ENCODE data around the gene PHAF1. TPM values are rescaled to one million over a fixed set of nuclear protein-coding genes. Genes with fewer than 3 reads are reported as not detected.

The PHAF1 gene
- total and polyA plus RNA-seq, 9 of the 15 experiments (the other 6 are each of a cell fraction or from before 2014, with no cell fraction given): 5.1 to 25.4 (median 13.8) TPM

GRCh38 chr16:67191995-67192681 is 82.4 kb downstream of the PHAF1 start, which contains the start of gene E2F4 (continued):
- TF ChIP-seq PRDM10 (IDR thresholded peaks at IDR 0.05; ENCODE audit: partially characterized antibody) (no peak), BACH1 (tag; IDR thresholded peaks at IDR 0.05) (no peak), HES1 (IDR thresholded peaks at IDR 0.05; ENCODE audit: low read depth) (no peak), SMC3 (conservative IDR thresholded peaks at IDR 0.05; ENCODE audit: insufficient read depth, low read depth, low read length) (peak; percentile 28; the same call in 1 of the 2 replicates), POLR2B (IDR thresholded peaks at IDR 0.05; ENCODE audit: low read depth, partially characterized antibody) (no peak), CBFB (CRISPR knock-in tag; IDR thresholded peaks at IDR 0.05) (no peak), RFX7 (CRISPR knock-in tag; IDR thresholded peaks at IDR 0.05) (no peak), ZNF232 (CRISPR knock-in tag; IDR thresholded peaks at IDR 0.05) (no peak), ZNF280A (IDR thresholded peaks at IDR 0.05; ENCODE audit: low read depth, partially characterized antibody) (no peak), PHF21A (IDR thresholded peaks at IDR 0.05; ENCODE audit: borderline replicate concordance, low read depth) (no peak), MAFF (IDR thresholded peaks at IDR 0.05; ENCODE audit: low read length) (no peak), ASH1L (IDR thresholded peaks at IDR 0.05; ENCODE audit: borderline replicate concordance, low read depth, partially characterized antibody) (no peak), STAT6 (CRISPR knock-in tag; IDR thresholded peaks at IDR 0.05) (no peak), ETV6 (IDR thresholded peaks at IDR 0.05; ENCODE audit: borderline replicate concordance in 1 of 2, low read depth in 2 of 2, low read length in 1 of 2) (peak; percentile 97), ETV6 (CRISPR knock-in tag; IDR thresholded peaks at IDR 0.05; ENCODE audit: borderline replicate concordance) (no peak), POLR2H (tag; IDR thresholded peaks at IDR 0.05; ENCODE audit: low read depth) (no peak), HMBOX1 (IDR thresholded peaks at IDR 0.05) (no peak), ZNF146 (CRISPR knock-in tag; IDR thresholded peaks at IDR 0.05; ENCODE audit: unreplicated experiment) (no peak), DACH1 (IDR thresholded peaks at IDR 0.05; ENCODE audit: partially characterized antibody) (no peak)

Data from K562 (cell line).